Stimulated activated CD8-positive, alpha-beta memory T cell treated with anti-CD3 and anti-CD28 coated beads, Interleukin-4, amount 100 ng/mL, for 48 hours (primary cell): ENCODE results near the gene PTGDR2.
"Not testable (repeated sequence)": the region's sequence is repeated elsewhere in the genome, so short reads cannot be mapped to it uniquely, and the experiment has no call there.

Experiments used
- DNase-seq: peaks from one replicate; pipeline ENCODE4 v3.0.0-alpha.2; 2020

The PTGDR2 gene

DNA sequence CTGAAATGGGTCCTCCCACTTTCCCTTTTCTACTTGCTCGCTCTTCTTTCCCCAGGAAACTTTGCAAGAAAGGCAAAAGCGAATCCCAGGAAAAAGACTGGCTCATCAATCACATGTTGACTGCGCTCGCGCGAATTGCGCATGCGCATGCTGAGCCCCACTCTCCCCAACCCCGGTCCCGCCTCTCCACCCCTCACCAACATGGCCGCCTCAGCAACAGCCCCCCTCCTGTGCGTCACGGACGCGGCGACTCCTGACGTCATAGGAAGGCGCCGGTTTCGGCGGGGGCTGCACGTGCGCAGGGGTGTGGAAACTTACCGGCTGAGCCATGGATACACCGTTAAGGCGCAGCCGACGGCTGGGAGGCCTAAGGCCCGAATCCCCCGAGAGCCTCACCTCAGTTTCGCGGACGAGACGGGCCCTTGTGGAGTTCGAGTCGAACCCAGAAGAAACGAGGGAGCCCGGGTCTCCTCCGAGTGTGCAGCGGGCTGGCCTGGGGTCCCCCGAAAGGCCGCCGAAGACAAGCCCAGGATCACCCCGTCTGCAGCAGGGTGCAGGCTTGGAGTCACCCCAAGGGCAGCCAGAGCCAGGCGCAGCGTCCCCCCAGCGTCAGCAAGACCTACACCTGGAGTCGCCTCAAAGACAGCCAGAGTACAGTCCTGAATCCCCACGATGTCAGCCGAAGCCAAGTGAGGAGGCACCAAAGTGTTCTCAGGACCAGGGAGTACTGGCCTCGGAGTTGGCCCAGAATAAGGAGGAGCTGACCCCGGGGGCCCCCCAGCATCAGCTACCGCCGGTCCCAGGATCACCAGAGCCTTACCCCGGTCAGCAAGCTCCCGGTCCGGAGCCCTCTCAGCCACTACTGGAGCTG lies 13.7 kb downstream of the PTGDR2 start, which contains the start of gene CCDC86:
Gene CCDC86, plus strand, starts transcription at position 317 of the 871 bp plus-strand sequence. Its CDS starts 12 bp downstream, at position 329.
- peak; percentile 100 for DNase-seq

DNA sequence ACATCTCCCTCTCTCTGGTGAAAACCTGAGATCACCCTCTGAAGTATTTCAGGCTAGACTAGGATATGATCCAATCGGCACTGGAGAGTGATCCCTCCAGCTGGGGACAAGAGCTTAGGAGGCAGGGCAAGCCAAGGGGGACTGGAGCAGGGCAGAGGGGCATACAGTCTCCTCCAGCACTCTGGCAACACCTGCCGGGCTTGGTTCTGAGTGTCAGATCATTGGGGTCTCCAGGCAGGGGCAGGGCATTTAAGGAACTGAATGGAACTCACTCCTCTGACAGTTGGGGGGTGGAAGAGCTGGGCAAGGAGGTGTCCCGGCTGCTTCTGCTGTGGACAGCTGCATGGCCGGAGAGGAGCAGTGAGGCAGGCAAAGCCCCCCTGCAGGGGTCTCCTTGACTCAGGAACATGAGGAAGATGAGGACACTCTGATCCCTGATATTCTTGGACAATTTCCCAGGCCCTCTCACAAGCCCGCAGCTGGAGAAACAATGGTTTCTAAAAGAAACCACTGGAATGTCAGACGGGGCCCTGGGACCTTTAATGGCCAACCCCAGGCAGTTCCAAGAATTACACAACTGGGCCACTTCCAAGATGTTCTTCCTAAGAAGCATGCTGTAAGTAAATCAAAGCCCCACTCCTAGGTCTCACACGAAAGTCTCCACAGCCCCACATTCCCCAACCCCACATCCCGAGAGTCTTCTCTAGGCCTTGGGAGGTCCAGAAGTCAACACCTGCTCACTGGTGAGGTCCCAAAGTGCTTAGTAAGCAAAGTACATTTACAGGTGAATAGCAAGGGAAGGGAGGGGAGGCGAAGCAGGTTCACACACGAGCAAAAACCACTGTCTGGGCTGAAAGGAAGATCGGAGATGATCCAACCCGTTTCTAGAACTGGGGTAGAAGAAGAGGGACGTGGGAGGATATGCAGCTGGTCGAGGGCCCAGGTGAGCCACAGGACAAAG lies 15.0 kb downstream of the PTGDR2 start:
- DNase-seq = no peak

DNA sequence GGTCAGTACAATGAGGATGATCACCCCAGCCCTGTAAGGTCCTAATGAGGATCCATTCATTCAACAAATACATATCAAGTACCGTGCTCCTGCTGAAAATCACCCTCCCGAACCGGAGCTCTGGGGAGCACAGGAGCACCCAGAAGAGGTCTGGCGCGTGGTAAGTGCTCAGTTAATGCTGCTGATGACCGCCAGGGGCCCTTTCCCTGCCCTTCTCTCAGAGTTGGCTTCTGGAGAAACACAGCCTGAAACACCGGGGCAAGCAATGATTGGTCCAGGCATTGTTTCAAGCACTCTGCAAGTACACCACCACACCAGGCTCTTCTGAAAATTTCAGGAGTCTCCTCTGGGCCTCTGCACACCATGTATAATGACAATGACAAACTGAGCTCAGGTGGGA lies 17.6 kb downstream of the PTGDR2 start:
- DNase-seq = no peak

DNA sequence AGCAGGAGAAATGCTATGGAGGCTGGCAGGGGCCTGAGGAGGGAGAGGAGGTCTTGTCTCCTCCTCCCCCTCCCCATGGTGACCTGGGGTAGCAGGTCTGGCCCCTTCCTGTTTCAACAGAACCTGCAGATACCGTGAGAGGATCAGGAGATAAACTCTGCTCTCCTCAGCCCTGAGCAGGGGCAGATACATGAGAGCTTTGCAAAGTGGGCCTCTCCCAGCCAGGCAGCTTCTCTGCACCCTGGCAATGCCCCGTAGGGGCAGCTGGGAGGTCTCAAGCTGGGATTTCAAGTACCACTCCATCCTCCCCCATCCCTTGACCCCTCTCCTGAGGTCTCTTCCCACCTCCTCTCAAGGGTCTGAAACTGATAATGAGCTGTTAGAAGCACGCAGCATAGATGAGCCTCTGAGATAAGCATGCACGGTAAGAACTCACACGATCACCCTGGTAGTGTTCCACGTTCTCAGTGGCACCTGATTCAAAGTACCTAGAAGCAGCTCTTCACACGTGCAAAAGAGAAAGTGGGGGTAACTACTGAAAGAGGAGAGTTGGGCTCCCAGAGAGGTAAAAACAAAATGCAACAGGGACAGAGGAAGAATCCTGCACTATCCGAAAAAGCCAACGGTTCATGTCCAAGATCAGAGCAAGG lies 18.8 kb downstream of the PTGDR2 start:
- DNase-seq = no peak

DNA sequence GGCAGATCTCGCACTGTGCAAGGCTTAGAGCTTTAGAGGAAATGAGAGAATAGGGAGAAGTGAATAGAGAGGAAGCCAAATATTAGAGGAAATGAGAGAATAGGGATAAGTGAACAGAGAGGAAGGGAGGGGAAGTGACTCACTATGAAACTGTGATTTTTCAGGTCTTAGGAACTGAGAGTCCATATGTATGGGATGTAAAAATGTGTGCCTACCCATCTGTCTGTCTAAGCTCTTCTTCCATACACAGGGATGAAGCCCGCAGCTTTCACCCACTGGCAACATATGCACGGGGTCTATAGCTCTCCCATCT lies 20.3 kb downstream of the PTGDR2 start:
- DNase-seq = no peak

DNA sequence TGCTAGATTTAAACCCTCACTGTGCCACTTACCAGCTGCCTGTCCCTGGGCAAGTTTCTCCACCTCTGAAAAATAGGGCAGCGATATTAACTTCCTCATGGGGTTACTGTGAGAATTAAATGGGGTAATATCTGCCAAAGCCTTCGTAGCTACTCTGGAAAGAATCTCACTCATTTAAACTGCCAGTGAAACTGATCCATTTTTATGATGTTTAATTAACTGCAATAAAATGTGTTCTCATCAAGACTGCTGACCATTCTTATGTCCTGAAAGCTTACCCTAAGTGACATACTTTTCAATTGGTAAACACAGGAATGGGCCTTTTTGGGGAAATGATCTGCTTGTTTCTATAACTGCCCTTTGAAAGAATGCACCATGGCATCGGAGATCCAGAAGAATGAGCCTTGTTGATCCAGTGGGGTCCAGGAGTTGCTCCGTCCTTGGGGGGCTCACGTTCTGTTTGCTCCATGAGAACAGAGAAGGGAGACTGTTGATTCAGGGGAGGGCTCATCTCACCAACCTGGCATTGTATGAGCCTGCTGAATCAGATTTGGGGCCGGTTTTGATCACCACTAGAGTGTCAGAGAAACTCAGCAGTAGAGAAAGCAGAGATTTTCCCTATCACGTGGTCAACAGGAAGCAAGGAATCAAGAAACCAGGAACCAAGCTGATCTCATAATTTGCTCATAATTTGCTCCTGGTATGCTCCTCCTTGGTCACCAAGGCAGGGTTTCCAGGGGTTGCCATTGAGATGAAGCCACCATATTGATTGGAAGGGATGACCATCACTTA lies 20.8 kb downstream of the PTGDR2 start:
- DNase-seq = no peak

DNA sequence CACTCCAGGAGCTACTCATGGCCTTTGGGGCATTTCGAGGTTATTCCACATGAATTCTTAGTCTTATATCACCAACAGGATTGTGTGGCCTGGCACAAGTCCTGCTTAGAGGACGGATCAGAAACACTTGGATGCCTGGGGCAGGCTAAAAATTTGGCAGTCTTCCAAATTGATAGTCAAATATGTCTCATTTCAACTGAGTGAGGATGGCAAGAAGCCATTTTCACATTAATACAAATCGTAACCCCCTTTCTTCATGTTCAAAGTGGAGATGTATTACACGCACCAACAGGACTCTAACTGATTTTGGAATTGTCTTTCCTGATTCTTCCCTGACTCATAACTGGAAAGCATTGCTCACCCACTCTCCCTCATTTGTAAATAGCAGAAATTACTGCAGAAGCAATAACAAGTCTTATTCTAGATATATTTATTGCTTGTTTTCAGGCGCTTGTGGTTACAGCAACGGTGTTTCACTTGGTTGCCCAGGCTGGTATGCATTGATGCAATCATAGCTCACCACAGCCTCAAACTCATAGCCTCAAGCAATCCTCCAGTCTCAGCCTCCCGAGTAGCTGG lies 24.2 kb downstream of the PTGDR2 start:
- DNase-seq = no peak

DNA sequence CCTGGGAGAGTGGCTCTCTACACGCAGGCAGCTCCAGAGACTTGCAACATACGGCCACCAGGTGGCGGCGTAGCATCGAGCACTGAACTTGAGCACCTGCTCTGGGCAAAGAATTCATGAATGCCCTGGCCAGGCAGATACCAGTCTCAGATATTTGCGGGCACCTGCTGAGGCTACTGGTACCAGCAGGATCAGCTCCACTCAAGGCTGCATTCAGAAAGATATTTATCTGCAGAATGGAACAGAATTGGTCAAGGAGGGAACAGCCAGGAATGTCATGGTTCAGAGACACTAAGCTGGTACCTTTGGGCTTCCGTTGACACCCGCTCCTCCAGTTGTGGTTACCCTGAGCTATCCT lies 24.6 kb downstream of the PTGDR2 start:
- DNase-seq = peak; percentile 89

DNA sequence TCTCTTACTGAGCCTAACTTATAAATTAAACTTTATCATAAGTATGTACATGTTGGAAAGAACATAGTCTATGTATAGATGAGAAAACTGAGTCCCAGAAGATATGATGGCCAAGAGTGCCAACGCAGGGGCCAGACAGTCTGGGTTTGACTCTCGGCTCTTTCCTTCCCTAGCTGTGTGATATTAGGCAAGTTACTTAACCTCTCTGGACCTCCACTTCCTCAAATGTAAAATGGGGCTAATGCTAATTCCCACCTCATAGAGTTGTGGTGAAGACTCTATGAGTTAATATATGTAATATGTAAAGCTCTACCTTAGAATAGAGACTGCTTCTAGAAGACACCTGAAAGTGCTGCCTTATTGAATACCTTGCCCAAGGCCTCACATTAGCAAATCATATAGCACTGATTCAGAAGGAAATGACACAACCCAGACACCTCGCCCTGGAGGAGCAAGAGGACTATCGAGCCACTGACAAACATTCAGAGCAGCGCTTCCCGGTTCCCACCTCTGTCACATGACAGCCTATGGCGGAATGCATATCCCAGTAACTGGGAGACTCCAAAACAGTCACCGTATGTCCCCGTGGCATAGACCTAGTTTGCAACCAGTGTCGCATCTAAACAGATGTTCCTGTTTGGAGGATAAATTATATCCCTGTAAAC lies 25.1 kb downstream of the PTGDR2 start:
- no peak for DNase-seq

DNA sequence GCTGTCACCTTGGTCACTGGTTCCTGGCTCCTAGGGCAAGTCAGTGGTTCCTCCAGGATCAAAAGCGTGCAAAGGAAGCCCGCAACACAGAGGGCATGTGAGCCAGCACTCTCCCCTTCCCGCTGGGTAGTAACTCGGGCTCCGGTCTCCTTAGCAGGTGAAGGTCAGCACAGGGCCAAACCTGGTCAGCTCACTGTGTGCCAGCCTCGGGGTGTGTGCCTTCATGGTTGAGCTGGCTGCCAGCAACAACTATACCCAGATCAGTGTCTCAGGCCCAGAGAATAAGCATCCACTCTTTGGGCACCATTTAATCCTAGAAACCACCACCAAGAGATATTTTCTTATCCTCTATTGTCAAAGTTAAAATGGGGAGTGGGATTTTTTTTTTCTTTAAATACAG lies 30.0 kb downstream of the PTGDR2 start:
- no peak for DNase-seq

DNA sequence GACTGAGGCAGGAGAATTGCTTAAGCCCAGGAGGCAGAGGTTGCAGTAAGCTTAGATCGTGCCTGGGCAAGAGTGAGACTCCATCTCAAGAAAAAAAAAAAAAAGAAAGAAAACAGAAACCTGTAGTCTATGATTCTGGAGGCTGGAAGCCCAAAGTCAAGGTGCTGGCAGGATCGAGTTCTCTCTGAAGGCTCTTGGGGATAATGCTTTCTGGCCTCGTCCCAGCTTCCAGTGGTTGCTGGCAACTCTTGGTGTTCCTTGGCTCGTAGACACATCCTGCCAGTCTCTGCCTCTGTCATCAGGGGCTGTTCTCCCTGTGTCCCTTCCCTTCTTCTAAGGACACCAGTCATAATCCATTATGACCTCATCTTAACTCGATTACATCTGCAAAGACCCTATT lies 30.6 kb downstream of the PTGDR2 start:
- no peak for DNase-seq

DNA sequence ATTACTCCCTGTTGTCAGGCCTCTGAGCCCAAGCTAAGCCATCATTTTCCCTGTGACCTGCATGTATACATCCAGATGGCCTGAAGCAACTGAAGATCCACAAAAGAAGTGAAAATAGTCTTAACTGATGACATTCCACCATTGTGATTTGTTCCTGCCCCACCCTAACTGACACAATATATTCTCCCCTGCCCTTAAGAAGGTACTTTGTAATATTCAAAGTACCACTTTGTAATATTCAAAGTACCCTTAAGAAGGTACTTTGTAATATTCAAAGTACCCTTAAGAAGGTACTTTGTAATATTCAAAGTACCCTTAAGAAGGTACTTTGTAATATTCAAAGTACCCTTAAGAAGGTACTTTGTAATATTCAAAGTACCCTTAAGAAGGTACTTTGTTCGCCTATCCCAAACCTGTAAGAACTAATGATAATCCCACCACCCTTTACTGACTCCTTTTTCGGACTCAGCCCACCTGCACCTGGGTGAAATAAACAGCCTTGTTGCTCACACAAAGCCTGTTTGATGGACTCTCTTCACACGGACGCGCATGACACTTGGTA lies 31.9 kb downstream of the PTGDR2 start:
- not testable (repeated sequence) for DNase-seq

DNA sequence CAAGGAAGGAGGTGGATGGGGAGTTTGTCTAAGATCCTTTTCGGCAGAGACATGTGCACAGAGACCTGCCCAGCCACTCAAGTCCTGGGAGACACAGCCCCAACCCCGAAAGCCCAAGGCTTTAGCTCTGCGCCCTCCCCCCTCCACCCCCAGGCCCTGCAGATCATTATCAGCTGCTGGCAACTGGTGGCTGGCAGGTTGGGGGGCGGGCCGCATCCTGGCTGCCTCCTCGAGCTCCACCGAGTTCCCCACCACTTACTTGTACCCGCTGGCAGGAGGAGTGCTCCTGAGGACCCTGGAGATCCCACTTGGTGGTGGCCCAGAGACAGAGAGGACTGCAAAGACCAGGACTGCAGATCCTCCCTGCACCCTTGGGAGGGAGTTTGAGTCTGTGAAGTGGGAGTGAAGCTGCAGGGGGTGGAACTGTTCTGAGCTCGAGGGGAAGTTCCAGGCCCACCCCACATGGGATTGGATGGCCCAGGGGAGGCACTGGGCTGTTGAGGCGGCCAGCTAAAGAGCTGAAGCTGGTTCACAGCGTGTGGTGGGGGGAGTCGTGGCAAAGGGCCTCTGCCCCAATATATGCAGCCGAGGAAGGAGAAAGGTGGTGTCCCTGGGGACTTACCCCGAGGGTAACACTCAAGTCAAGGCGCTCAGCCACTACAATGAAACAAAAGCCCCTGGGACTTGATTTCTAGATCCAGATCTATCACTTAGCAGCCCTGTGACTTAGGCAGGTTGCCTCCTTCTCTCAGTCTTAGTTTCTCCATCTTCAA lies 33.7 kb downstream of the PTGDR2 start:
- DNase-seq = no peak

DNA sequence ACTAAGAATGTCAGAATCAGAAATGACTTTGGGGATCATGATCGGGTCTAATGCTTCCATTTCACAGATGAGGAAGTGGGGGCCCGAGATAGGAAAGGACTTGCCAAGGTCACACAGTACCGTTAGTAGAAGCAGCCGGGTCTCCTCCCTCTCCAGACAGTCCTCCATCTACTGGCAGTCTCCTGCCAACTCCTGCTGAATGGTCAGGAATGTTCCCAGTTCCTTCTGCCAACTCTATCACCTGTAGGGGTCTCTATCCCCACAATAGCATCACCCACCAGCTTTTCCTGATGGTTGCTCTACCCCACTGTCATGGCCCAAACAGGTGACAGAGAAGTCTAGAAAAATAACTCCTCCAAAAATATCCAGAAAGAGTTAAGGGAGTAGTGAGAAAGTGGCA lies 37.7 kb downstream of the PTGDR2 start:
- no peak for DNase-seq

DNA sequence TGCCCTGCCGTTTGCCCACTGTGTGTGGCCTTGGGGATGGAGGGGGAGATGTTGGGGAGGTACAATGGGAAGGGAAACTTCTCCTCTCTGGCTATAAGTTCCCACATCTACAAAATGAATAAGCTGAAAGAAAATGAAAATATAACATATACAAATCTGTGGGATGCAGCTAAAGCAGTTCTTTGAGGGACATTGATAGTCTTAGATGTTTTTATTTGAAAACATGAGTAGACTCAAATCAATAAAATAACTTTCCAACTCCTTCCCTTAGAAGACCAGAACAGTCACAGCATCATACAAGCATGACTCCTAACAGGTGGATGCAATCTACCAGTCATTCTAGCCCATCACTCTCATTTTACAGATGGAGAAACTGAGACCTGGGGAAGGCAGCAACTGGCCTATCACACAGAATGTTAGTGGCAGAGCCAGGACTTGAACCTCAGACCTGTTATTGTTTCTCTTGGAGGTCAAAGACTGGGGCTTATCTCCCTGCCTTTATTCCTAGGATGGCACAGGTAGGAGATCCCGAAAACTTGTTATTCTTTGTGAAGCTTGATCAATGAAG lies 39.1 kb downstream of the PTGDR2 start:
- no peak for DNase-seq

DNA sequence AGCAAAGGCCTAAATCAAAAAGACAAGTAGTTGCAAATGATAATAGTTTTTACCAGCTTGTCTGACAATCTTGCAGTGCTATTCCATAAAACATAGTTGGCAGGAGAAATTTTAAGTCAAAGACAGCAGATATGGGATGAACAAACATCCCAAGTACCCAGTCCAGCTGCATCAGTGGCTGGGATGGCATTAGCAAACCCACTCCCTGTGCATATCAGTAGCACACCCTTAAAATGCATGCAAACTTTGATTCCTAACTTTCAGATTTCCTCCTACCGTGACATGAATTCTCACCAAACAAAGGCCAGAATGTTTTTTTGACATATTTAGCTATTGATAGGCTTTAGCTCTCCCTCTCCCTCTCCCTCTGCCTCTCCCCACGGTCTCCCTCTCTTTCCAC lies 41.6 kb downstream of the PTGDR2 start:
- DNase-seq = no peak

DNA sequence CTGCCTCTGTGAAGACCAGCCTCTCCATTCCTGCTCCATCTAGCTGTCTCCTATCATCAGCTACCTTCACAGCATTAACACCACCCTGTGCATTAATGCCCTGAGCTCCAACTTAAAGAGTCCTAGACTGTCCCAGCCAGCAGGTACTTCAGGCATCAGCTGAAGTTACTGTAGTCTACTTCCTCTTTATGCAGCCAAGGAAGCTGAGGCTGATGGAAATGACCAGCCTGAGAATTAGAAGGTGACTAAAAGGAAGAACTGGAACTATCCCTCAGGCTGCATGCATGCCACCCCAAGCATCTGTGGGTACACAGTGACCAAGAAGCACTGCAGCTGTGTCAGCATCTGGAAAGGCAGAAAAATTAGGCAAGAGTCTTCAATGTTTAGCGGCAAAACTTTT lies 42.4 kb downstream of the PTGDR2 start:
- DNase-seq = no peak

DNA sequence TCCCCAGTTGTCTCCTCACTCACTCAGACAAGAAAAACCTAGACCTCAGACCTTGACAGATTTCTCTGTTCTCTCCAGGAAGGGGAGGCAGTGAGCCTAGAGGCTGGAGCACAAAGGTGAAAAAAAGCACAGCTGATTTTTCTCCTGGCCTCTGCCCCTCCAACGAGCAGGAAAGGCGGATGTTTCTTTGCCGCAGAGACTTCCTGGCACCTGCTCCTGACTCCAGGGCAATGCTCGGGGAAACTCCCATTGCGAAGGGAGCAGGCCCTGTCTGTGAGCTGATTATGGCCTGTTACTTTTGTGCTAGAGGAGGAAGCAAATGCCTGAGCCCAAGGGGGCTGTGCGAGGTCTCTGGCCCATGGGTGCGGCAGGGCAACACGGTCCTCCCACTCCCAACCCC lies 45.2 kb downstream of the PTGDR2 start:
- no peak for DNase-seq

DNA sequence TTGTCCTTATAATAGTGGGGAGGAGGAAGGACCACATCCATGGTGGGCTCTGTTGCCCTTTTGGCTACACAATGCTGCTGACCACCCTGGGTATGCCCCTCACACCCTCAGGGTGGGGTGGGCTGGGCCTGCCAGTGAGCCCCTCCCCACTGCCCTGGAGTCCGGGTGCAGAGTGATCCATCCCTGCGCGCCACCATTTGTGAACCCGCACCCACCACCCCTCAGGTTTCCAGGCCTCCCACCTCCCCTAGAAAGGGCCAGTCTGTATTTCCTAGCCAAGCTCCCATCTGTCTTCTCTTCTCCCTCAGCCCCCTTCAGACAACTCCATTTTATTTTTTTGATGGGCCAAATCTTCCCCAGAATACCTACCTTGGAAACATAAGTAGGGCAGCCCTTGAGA lies 45.6 kb downstream of the PTGDR2 start:
- no peak for DNase-seq

DNA sequence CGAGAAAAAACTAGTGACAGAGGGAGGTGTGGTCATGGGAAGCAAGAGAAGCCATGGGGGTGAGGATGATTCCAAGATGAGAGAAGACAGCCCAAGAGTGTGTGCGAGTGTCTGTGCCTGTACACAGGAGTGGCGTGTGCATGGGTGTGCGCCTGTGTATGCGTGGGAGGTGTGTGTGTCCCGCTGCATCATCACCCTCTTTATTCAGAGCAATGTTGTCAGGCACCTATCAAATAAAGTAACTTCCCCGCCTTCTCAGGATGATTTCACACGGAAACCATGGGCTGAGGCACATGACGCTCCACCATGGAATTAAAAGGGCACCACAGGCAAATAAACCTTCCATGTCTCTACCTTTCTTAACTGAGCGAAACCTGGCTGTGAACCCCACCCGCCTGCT lies 46.1 kb downstream of the PTGDR2 start:
- DNase-seq = no peak
